Measurements from ENCODE around the gene ATP6V1G3.
"Not testable (repeated sequence)": the region's sequence is repeated elsewhere in the genome, so short reads cannot be mapped to it uniquely, and the experiment has no call there.

Gene ATP6V1G3, protein sequence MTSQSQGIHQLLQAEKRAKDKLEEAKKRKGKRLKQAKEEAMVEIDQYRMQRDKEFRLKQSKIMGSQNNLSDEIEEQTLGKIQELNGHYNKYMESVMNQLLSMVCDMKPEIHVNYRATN

DNA sequence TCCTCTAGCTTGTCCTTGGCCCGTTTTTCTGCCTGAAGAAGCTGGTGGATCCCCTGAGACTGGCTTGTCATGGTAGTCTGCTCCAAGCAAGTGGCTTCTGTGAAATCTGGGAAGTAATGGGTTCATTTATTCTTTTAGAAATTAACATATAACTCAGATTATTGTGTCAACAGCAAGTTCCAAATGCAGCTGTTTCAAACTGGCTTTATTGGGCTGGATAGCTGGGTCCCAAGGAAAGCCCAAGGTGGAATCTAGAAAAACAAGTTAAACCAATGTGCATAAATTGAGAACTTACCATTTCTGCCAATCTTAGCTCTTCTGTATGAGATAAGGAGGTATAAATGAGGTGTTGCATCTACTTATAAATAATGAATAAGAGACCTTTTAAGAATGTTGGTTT, at the start of gene ATP6V1G3:
TSS of gene ATP6V1G3 (minus strand) at position 101 of the 400 bp plus-strand sequence. CDS start at position 71, 30 bp downstream.
- no peak for DNase-seq

DNA sequence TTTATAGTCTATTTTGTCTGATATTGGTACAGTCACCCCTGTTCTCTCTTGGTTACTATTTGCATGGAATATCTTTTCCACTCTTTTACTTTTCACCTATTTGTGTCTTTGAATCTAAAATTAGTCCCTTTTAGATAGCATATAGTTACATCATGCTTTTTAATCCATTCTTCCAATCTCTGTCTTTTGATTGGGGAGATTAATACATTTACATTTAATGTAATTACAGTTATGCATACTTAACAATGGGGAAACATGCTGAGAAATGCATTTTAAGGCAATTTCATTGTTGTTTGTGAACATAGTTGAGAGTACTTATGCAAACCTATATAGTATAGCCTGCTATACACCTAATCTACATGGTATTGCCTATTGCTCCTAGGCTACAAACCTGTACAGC, 48.4 kb upstream of the ATP6V1G3 start:
- no peak for DNase-seq

DNA sequence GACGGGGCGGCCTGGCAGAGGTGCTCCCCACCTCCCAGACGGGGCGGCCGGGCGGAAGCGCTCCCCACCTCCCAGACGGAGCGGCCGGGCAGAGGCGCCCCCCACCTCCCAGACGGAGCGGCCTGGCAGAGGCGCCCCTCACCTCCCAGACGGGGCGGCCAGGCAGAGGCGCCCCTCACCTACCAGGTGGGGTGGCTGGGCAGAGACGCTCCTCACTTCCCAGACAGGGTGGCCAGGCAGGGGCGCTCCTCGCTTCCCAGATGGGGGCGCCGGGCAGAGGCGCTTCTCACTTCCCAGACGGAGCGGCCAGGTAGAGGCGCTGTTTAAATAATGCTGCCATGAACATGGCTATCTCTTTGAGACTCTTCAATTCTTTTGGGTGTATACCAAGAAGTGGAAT, 43.7 kb upstream of the ATP6V1G3 start:
- no peak for DNase-seq

DNA sequence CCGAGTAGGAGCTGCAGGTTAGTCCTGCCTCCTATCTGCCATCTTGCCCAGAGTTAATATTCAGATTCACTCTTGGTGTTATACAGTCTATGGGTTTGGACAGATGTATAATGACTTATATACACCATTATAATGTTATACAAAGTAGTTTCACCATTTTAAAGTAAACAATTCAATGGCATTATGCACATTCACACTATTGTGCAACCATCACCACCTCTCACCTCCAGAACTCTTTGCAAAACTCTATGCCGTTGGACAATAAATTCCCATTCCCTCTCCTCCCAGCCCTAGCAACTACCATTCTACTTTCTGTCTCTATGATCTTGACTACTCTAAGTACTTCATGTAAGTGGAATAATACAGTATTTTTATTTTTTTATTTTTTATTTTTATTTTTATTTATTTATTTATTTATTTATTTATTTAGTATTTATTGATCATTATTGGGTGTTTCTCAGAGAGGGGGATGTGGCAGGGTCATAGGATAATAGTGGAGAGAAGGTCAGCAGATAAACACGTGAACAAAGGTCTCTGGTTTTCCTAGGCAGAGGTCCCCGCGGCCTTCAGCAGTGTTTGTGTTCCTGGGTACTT, 42.8 kb upstream of the ATP6V1G3 start:
- DNase-seq, result not testable (repeated sequence)

DNA sequence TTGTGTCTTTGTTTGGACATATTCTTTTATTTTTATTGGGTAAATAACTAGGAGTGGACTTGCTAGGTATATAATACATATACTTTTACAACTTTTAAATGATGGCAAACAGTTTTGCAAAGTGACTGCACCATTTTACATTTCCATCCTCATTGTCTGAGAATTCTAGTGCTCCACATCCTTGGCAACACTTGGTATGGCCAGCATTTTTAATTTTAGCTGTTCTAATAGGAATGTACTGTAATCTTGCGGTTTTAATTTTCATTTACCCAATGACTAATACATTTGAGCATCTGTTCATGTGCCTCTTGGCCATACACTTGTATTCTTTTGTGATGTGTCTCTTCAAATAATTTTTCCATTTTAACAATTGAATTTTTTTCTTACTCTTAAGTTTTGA, 37.0 kb upstream of the ATP6V1G3 start:
- no peak for DNase-seq

DNA sequence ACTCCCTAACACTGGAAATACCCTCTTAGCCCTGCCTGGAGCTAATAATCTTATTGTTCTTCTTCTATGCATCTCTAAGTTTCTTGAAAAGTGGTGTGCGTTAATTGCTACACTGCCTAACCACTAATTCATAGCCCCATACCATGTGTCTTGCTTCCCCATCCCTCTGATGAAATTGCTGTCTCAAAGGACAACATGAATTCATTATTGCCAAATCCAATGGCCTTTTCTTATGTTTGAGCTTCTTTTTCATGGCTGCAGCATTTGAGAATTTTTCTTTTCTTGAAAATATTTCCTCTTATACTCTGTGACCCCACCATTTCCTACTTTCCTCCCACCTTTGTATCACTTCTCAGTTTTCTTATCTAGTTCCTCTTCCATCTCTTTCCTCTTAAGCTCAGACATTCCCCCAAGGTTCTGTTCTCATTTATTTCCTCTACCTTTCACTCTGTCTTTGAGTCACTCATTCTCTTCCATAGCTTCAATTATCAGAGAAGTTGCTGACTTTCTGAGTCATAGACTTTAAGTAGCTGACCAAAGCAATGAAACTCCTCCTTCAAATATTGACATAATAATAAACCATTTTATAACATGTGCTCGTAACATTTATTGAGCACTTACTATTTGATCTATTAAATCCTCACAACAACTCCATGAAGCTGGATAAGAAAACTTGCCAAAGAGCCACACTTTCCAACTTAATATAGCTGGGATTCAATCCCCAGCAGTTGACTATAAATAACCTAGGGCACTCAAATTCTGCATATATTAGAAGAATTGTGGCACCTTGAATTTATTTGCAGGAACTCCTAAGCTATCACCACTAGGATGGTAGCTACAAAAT, 35.5 kb upstream of the ATP6V1G3 start:
- DNase-seq, result no peak

DNA sequence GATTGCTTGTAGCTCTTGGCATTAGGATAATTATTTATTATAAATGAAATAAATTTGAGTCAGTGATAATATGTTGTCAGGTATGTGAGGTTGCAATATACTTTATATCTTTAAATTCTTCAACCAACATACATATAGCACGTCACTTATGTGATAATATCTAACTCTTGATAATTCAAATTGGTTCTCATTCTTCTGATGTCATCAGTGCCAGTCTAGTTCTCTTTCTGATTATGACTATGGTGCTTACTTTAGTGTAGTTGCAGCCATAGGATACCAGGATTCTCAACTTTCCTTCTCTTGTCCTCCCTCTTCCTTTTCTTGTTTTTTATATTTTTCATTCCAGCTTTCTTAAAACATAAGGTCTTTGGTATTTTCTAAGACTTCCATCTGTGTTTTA, 34.8 kb upstream of the ATP6V1G3 start:
- DNase-seq, result no peak

DNA sequence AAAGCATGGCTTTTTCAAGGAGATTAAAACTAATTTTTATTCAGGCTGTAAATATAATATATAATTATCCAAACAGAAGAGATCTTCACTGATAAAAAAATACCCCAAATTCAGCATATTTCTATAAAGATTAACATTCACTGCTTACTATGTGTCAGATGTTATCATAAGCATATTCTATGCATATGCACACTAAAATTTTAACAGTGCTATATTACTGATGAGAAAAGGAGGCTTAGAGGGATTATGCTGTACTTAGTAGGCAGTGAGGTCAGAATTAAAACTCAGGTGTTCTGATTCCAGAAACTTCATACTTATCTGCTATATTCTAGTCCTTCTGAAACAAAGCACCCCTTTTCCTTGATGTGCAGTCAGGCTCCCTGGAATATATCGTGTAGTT, 33.8 kb upstream of the ATP6V1G3 start:
- no peak for DNase-seq

DNA sequence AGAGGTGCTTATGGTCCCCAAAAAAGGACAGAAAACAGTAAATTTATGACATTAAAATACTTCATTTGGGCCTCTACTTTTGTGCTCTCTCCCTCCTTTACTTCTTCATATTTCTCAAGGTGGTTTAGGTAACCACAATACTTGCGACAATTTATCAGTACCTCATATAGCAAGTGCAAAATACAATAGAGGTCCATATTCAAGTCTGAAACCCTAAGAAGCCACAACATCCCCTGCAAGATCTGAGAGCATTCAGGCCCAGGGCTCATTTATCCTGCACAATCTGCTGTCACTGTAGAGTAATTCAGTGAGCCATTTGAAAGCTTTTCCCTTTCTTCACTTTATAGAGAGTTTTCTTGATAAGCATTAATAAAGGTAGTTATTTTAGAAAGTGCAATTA, 24.2 kb upstream of the ATP6V1G3 start:
- DNase-seq, result no peak

DNA sequence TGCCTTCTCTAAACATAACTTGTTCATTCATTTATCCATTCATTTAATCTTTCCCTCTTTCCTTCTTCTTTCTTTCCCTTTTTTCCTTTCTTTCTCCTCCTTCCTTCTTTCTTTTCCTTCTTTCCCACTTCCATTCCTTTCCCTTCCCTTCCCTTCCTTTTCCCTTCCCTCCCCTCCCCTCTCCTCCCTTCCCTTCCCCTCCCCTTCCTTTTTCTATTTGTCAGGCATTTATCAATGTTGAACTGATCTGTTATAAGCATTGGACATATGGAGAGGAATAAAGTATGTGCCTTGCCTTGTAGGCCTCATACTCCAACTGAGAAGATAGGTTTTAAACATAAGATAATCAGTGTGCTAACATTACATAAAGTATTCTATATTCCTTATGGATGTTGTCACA, 23.7 kb upstream of the ATP6V1G3 start:
- DNase-seq, result no peak

DNA sequence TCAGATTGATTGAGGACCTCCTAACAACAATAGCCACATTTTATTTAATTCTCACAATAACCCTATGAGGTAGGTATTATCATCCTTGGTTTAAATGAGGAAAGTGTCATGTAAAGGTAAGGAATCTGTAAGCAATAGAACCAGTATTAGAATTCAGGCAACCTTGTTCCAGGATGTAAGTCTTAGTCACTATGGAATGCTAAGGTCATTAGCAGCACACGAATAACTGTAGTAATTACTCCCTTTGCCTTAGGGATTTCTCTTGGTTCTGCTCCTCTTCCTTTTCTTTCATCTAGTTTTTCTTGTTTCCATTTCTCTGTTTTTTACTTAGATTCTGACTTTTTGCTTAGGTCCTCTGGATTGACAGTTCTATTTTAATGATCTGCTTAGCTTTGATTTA, 23.1 kb upstream of the ATP6V1G3 start:
- no peak for DNase-seq

DNA sequence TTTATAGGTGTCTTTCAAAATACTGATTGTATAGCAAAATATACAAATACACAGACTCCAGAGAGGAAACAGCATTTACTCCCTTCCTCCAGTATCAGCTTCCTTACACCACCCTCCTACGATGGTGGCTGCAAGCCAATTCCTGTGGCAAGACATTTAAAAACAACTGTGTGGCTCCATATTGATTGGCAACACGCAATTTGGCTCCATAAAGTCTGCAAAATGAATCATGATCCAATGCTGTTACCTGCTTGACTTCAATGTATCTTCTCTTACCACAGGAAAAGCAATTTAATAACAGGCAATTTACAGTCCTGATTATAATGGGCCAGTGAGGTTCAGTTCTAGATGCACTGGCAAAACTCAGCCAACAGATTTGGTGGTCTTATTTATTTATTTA, 19.7 kb upstream of the ATP6V1G3 start:
- DNase-seq, result no peak

DNA sequence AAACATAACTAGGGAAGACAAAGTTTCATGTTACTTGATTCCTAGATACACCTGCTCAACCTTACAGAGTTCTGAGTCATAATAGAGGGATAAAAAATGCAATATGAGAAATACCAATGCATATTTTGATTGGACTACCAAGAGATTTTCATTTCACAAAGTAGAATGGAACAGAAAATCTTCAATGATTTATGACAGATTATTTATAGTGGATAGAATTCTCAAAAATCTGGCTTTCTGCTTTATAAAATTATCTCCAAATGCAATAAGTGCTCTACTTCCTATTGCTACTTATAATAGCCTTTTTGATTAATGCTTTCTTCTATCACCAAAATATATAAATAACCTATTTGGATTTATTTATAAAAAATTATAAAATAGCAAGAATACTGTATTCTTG, 18.9 kb upstream of the ATP6V1G3 start:
- no peak for DNase-seq

DNA sequence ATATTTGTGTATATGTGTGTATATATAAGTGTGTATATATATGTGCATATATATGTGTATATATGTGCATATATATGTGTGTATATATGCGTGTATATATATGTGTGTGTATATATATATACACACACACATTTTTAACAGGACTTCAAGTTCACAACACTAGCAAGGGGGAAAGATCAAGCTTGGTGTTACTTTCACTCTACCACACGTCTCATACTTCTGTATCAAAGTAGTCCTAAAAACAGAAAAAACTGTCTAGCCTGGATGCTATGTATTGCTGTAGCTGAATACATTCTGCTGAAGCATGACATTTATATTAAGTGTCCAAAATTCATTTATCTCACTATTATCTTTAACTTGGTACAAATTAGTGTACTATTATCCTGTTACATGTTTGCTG, 17.9 kb upstream of the ATP6V1G3 start:
- no peak for DNase-seq

DNA sequence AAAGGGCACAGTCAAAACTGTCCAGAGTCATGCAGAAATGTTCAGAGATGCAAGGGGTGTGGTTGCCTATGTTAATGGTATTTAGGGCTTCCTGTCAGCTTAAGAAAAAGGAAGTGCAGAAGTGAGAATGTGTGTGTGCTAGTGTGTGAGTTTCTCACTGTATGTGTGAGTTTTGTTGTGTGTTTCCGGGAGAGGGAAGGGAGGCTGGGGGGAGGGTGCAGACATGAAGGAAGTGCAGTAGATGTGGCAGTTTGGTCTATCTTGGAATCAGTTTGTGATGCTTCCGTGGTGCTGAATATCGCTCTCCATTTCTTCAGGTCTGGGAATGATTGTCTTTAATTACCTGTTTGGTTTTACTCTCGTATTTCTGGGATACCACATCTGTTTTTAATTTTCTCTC, 16.5 kb upstream of the ATP6V1G3 start:
- no peak for DNase-seq

DNA sequence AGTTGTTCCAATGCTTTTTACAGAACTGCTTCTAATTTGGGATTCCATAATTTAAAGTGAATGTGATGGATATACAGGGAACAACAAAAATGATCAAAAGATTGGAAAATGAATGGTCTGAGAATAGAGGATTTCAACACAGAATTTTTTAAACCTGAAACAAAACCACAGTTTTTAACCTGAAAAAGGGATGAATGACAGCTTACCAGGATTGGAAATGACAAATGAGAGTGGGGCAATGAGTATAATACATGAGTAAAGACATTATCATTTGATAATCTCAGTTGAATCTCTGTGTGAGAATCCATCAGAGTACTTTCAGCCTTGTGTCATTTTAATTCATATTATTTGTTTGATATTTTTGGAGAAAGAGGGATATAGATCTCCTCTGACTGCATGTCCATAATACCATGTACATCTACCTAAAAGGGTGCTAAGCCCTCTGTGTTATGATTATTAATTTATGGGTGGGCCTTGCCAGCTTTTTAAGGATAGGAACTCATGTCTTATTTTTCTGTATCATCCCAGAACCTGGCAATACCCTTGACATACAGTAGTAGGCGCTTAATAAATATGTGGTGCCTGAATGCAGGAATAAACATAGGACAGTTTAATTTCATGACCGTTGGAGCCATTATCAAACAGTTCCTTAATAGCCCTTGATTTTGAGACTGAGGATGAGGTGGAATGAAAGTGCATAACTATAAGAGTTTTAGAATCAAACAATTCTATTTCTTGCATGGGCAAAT, 12.4 kb upstream of the ATP6V1G3 start:
- DNase-seq, result no peak

DNA sequence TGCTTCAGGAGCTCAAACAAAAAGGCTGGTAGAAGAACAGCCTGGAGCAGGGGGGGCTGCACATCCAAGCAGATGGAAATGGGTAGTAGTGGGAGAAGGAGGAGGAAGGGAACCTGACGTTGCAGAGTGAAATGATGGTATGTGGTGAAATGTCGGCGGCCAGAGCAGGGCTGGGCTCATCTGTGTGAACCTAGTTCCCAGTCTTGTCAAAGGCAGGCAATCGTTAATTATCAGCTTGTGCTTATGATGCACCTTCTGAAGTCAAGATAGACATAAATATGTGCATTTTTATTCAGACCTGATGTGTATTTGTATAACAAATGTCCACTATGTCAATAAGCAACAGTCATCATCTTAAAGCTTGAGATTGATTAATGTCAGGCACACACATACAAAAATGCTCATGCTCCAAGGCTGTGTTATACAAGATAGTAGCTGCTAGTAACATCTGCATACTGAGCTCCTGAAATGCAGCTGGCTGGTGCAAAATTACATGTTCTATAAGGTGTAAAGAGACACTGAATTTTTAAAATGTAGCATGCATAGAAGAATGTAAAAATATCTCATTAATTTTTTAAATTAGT, 10.6 kb upstream of the ATP6V1G3 start:
- DNase-seq, result no peak

DNA sequence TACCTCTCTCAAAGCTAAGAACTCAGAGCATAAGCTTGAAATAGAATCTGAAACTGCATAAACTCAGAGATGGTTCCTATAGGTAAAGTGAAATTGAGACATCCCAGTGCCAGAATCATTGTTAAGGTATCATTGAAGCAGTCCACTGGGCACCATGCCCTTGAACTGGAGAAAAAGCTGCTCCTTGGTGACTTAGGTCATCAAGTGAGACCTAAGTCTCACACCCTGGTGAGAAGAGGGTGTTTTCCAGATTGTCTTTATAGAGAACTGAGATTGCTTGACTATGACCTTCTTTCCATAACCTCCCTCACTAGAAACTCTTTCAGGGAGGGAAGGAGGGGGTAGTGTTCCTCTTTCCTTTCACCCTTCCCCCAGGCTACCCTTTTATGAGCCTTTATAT, 9.4 kb upstream of the ATP6V1G3 start:
- no peak for DNase-seq

DNA sequence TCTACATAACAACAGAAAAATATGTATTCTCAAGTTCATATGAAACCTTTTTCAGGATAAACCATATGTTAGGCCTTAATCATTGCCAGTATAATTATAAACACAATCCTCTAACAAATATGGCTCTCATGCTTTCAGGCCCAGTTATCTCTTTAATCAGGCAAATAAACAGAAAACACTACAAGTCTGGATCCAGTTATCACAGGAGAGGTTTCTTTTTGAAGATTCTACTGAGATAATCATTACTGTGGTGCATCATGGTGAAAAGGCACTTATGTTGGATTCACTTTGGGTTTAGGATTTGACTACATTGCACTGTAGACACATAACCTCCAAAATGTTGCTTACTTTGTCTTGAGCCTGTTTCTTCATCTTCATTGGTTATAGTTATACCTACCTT, 8.4 kb upstream of the ATP6V1G3 start:
- DNase-seq, result no peak

DNA sequence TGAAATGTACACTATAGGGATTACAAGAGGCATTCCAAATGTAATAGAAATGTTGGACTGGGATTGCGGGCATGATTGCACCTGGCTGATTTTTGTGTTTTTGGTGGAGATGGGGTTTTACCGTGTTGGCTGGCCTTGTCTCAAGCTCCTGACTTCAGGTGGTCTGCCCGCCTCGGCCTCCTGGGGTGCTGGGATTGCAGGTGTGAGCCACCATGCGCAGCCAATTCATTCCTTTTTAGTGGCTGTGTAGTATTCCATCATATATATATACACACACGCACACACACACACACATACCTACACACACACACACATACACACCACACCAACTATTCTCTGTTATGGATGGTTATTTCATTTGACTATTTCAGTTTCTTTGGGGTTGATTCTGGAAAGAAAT, 4.7 kb upstream of the ATP6V1G3 start:
- DNase-seq, result no peak

DNA sequence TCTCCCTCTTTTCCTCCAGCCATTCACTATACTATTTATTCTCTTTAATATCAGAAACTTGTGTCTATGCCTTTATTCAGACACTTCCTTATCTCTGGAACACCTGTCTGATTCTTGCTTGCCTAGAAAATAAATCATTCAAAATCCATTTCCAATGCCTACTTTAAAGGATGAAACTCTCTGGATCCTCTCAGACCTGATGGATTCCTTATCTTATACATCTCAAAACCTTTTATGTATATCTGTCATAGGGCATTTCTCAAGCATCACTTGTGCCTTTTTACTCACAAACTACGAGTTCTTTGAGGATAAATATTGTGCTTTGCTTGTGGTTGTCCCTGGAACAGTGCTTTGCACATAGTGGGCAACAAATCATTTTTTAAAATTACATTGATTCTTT, 3.8 kb upstream of the ATP6V1G3 start:
- DNase-seq, result no peak

DNA sequence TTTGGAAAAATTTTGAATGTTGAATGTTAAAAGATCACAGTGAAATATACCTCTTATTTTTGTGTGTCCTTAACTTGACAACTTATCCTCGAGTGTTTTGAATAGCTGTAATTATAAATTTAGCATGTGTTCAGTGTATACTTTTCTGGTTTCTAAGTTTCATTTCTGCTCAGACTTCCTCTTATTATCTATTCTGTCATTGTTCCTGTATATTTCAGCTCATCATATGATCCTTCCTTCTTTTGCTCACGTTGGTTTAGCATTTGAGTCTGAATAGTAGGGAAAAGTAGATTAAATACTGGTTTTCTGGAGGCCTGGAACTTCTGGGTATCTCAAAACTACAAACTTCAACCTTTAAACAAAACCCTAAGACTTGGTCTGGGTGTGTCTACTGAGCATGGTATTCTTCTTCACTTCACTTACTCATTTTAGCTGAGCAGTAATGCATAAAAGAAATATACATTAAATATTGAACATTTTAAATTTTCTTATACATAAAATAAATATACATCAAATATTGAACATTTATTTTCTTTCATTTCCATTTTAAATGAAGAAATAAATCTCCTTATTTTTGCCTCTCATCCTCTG, 3.3 kb upstream of the ATP6V1G3 start:
- DNase-seq, result no peak

DNA sequence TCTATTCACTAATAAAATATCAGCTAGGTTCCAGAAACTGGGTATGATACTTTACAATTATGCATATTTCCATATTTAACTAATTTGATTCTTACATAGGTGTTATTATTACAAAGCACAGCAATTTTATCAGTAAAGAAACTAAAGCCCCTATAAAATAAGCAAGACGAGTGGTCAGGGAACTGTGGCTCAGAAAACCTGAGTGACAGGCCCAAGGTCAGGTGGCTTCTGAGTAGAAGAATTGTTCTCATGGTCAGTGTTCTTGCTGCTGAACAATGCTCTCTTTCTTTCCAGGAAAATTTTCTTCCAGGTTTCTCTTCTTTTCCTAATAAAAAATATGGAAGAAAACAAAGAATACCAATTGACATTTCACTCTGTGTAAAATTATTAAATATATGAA, 2.2 kb upstream of the ATP6V1G3 start:
- no peak for DNase-seq
